Activated T-cell treated with anti-CD3 and anti-CD28 coated beads, Interleukin-2, amount 50 U/mL, for 24 hours (primary cell): ENCODE results near the gene DPYD.

Source experiments
- DNase-seq: peaks from one replicate; pipeline ENCODE4 v3.0.0-alpha.2; 2020
- H3K27ac Mint-ChIP-seq: 2 replicates; pipeline ENCODE4 v1.8.0; 2020; ENCODE audit warnings: mild to moderate bottlenecking, mixed read lengths
- H3K27me3 Mint-ChIP-seq: 2 replicates; pipeline ENCODE4 v1.8.0; 2020; ENCODE audit warnings: mixed read lengths
- H3K36me3 Mint-ChIP-seq: 2 replicates; pipeline ENCODE4 v1.8.0; 2020; ENCODE audit warnings: low read depth, mixed read lengths
- H3K4me1 Mint-ChIP-seq: 2 replicates; pipeline ENCODE4 v1.8.0; 2020; ENCODE audit warnings: low read depth, mixed read lengths
- H3K4me3 Mint-ChIP-seq: 2 replicates; pipeline ENCODE4 v1.8.0; 2020; ENCODE audit warnings: mild to moderate bottlenecking, moderate library complexity, mixed read lengths
- H3K9me3 Mint-ChIP-seq: 2 replicates; pipeline ENCODE4 v1.8.0; 2020; ENCODE audit warnings: mixed read lengths

The DPYD gene

GRCh38 chr1:97136996-97137395 is 783.8 kb downstream of the DPYD start:
- Mint-ChIP-seq H3K4me1 (peaks cover 3% of the 10 kb centered on the region), H3K27me3 (no peaks in the 10 kb centered on the region), H3K9me3 (no peaks in the 10 kb centered on the region), H3K36me3 (no peaks in the 10 kb centered on the region), H3K27ac (no peak overlapping the region), H3K4me3 (no peak overlapping the region)
- DNase-seq, result no peak

- no peak for DNase-seq
- no peaks in the 10 kb centered on the region for H3K27me3 Mint-ChIP-seq
- no peak overlapping the region for H3K4me3 Mint-ChIP-seq
- H3K27ac Mint-ChIP-seq, result no peak overlapping the region
- H3K36me3 Mint-ChIP-seq, result no peaks in the 10 kb centered on the region
- H3K9me3 Mint-ChIP-seq, result no peaks in the 10 kb centered on the region
- H3K4me1 Mint-ChIP-seq, result peaks cover 3% of the 10 kb centered on the region
Observed at GRCh38 chr1:97135972-97136371, 784.9 kb downstream of the DPYD start.

GRCh38 chr1:97128426-97128825 is 792.4 kb downstream of the DPYD start:
- no peak for DNase-seq
- H3K4me3 Mint-ChIP-seq, result no peak overlapping the region
- H3K27me3 Mint-ChIP-seq, result no peaks in the 10 kb centered on the region
- H3K36me3 Mint-ChIP-seq, result no peaks in the 10 kb centered on the region
- H3K27ac Mint-ChIP-seq, result no peak overlapping the region
- no peaks in the 10 kb centered on the region for H3K9me3 Mint-ChIP-seq
- no peaks in the 10 kb centered on the region for H3K4me1 Mint-ChIP-seq

- H3K4me1 Mint-ChIP-seq, result no peaks in the 10 kb centered on the region
- DNase-seq, result no peak
- H3K27me3 Mint-ChIP-seq, result no peaks in the 10 kb centered on the region
- no peak overlapping the region for H3K27ac Mint-ChIP-seq
- H3K4me3 Mint-ChIP-seq, result no peak overlapping the region
- H3K36me3 Mint-ChIP-seq, result peaks cover 3% of the 10 kb centered on the region
- no peaks in the 10 kb centered on the region for H3K9me3 Mint-ChIP-seq
Observed at GRCh38 chr1:97123717-97124431, 797.0 kb downstream of the DPYD start.

- no peak for DNase-seq
- Mint-ChIP-seq H3K4me1 (no peaks in the 10 kb centered on the region), H3K9me3 (no peaks in the 10 kb centered on the region), H3K36me3 (peaks cover 6% of the 10 kb centered on the region), H3K4me3 (no peak overlapping the region), H3K27me3 (no peaks in the 10 kb centered on the region), H3K27ac (no peak overlapping the region)
Observed at GRCh38 chr1:97120806-97121205, 800.0 kb downstream of the DPYD start.

- Mint-ChIP-seq H3K4me3 (no peak overlapping the region), H3K27me3 (no peaks in the 10 kb centered on the region), H3K9me3 (no peaks in the 10 kb centered on the region), H3K4me1 (no peaks in the 10 kb centered on the region), H3K27ac (no peak overlapping the region), H3K36me3 (peaks cover 6% of the 10 kb centered on the region)
- DNase-seq, result no peak
Observed at GRCh38 chr1:97119260-97120158, 801.3 kb downstream of the DPYD start.

- no peak for DNase-seq
- Mint-ChIP-seq H3K27me3 (no peaks in the 10 kb centered on the region), H3K36me3 (peaks cover 13% of the 10 kb centered on the region), H3K27ac (no peak overlapping the region), H3K9me3 (no peaks in the 10 kb centered on the region), H3K4me1 (no peaks in the 10 kb centered on the region), H3K4me3 (no peak overlapping the region)
Observed at GRCh38 chr1:97114842-97115241, 806.0 kb downstream of the DPYD start.

GRCh38 chr1:97112442-97112841 is 808.4 kb downstream of the DPYD start:
- DNase-seq, result no peak
- Mint-ChIP-seq H3K4me3 (no peak overlapping the region), H3K36me3 (peaks cover 13% of the 10 kb centered on the region), H3K27me3 (no peaks in the 10 kb centered on the region), H3K9me3 (no peaks in the 10 kb centered on the region), H3K27ac (no peak overlapping the region), H3K4me1 (no peaks in the 10 kb centered on the region)

- Mint-ChIP-seq H3K27ac (no peak overlapping the region), H3K9me3 (no peaks in the 10 kb centered on the region), H3K4me3 (no peak overlapping the region), H3K4me1 (no peaks in the 10 kb centered on the region), H3K27me3 (no peaks in the 10 kb centered on the region), H3K36me3 (peaks cover 12% of the 10 kb centered on the region)
- no peak for DNase-seq
Observed at GRCh38 chr1:97108179-97108578, 812.7 kb downstream of the DPYD start.

- Mint-ChIP-seq H3K36me3 (peaks cover 12% of the 10 kb centered on the region), H3K9me3 (no peaks in the 10 kb centered on the region), H3K4me3 (no peak overlapping the region), H3K27ac (no peak overlapping the region), H3K27me3 (no peaks in the 10 kb centered on the region), H3K4me1 (no peaks in the 10 kb centered on the region)
- DNase-seq, result no peak
Observed at GRCh38 chr1:97105531-97105930, 815.3 kb downstream of the DPYD start.

GRCh38 chr1:97101509-97101908 is 819.3 kb downstream of the DPYD start:
- no peak overlapping the region for H3K27ac Mint-ChIP-seq
- H3K4me3 Mint-ChIP-seq, result no peak overlapping the region
- no peaks in the 10 kb centered on the region for H3K4me1 Mint-ChIP-seq
- H3K9me3 Mint-ChIP-seq, result no peaks in the 10 kb centered on the region
- no peak for DNase-seq
- H3K27me3 Mint-ChIP-seq, result no peaks in the 10 kb centered on the region
- H3K36me3 Mint-ChIP-seq, result peaks cover 29% of the 10 kb centered on the region

- no peak for DNase-seq
- Mint-ChIP-seq H3K27me3 (no peaks in the 10 kb centered on the region), H3K27ac (no peak overlapping the region), H3K4me1 (no peaks in the 10 kb centered on the region), H3K4me3 (no peak overlapping the region), H3K9me3 (no peaks in the 10 kb centered on the region), H3K36me3 (peaks cover 23% of the 10 kb centered on the region)
Observed at GRCh38 chr1:97097404-97097925, 823.4 kb downstream of the DPYD start.

GRCh38 chr1:97095764-97096163 is 825.1 kb downstream of the DPYD start:
- no peaks in the 10 kb centered on the region for H3K9me3 Mint-ChIP-seq
- H3K27me3 Mint-ChIP-seq, result no peaks in the 10 kb centered on the region
- DNase-seq, result no peak
- H3K4me1 Mint-ChIP-seq, result no peaks in the 10 kb centered on the region
- no peak overlapping the region for H3K27ac Mint-ChIP-seq
- H3K4me3 Mint-ChIP-seq, result no peak overlapping the region
- H3K36me3 Mint-ChIP-seq, result peaks cover 23% of the 10 kb centered on the region

GRCh38 chr1:97094247-97094972 is 826.4 kb downstream of the DPYD start:
- peaks cover 21% of the 10 kb centered on the region for H3K36me3 Mint-ChIP-seq
- H3K4me3 Mint-ChIP-seq, result no peak overlapping the region
- H3K4me1 Mint-ChIP-seq, result no peaks in the 10 kb centered on the region
- no peak for DNase-seq
- H3K9me3 Mint-ChIP-seq, result no peaks in the 10 kb centered on the region
- no peaks in the 10 kb centered on the region for H3K27me3 Mint-ChIP-seq
- H3K27ac Mint-ChIP-seq, result no peak overlapping the region
